Stomach (tissue), 9 donors: Measurements from ENCODE around the gene EYA3. TPM values are rescaled to one million over a fixed set of nuclear protein-coding genes. Genes with fewer than 3 reads are reported as not detected.

ENCODE experiments used
- DNase-seq, 2 donors: peaks; one replicate each; pipeline versions ENCODE4 v3.0.0 to v3.0.0-alpha.2; 2013 to 2019
- H3K27ac ChIP-seq, 5 donors: fragments of 200-600 bp in 4 of 5; sonication (generic) in 4 of 5; one replicate each; pipeline ENCODE4 v1.5.1; 2013 to 2019; ENCODE audit warnings: mild to moderate bottlenecking in 1 of 5, moderate library complexity in 1 of 5
- H3K27me3 ChIP-seq, 3 donors: fragments of 200-600 bp; sonication (generic); one replicate each; pipeline ENCODE4 v1.5.1; 2017 to 2019; ENCODE audit warnings: mixed run types in 1 of 3
- H3K36me3 ChIP-seq, 4 donors: fragments of 200-600 bp; sonication (generic); 1 replicate in 3 of 4; 2 replicates in 1 of 4; pipeline ENCODE4 v1.5.1; 2016 to 2019
- H3K4me1 ChIP-seq, 4 donors: fragments of 200-600 bp; sonication (generic); one replicate each; pipeline ENCODE4 v1.5.1; 2016 to 2019
- H3K4me3 ChIP-seq, 4 donors: fragments of 200-600 bp; sonication (generic) in 3 of 4; one replicate each; pipeline ENCODE4 v1.5.1; 2016 to 2019; ENCODE audit warnings: mild to moderate bottlenecking in 1 of 4
- H3K9me3 ChIP-seq, 4 donors: fragments of 200-600 bp; sonication (generic); one replicate each; pipeline ENCODE4 v1.5.1; 2016 to 2019
- CTCF ChIP-seq, 7 experiments: fragments of 450-650 bp in 4 of 7; fragments of 200-600 bp in 3 of 7; sonication (generic) in 3 of 7; IDR thresholded peaks; one replicate each; pipeline ENCODE4 v1.5.1; 2016 to 2019; ENCODE audit warnings: antibody characterized with exemption in 7 of 7, control low read depth in 2 of 7, mild to moderate bottlenecking in 1 of 7
- EP300 ChIP-seq: sonication (generic); formaldehyde crosslinking; IDR thresholded peaks from one replicate; pipeline ENCODE4 v1.6.1; 2017; ENCODE audit warnings: antibody characterized with exemption
- POLR2A ChIP-seq, 4 donors: fragments of 450-650 bp; IDR thresholded peaks; one replicate each; pipeline ENCODE4 v1.6.1; 2016; ENCODE audit warnings: antibody characterized with exemption in 4 of 4, control low read depth in 2 of 4, mild to moderate bottlenecking in 1 of 4, moderate library complexity in 1 of 4
- POLR2AphosphoS5 ChIP-seq, 3 donors: sonication (generic); formaldehyde crosslinking; IDR thresholded peaks; one replicate each; pipeline ENCODE4 v1.6.1; 2016; ENCODE audit warnings: antibody characterized with exemption in 3 of 3
- WGBS, 5 donors: extraction: QIAGEN DNeasy Blood & Tissue Kit in 3 of 5; methylation state at CpG; one replicate each; pipeline versions ENCODE4 v1.1.5 to v1.1.7; 2013 to 2018; 5-methylcytosine and 5-hydroxymethylcytosine counted together
- intact Hi-C: fragments of 100-400 bp; cut with DNase I; formaldehyde crosslinking; loops from one replicate; pipeline ENCODE4 v1.15.1; 2023; ENCODE audit warnings: low total_unique reads
- polyA plus RNA-seq, 3 donors: library from polyadenylated mRNA; stranded (reverse); fragments of 200-250 nt; gene quantifications; one replicate each; pipeline ENCODE4 v1.2.3, GENCODE V29; 2013
- total RNA-seq, 5 donors: library from RNA; depleted of rRNA; stranded (reverse); fragments of >200 nt; gene quantifications; one replicate each; pipeline versions ENCODE4 v1.1.0 to v1.2.3, GENCODE V29; 2014 to 2016
- donor health status: healthy with polysubstance abuse.
- donor health status: Bipolar disorder and iron deficiency.
- donor health status: healthy.

EYA3 gene
- total and polyA plus RNA-seq, 8 donors = 2.9 to 38.2 (median 12.5) TPM

GRCh38 chr1:27938488-27938887 lies 149.9 kb downstream of the EYA3 start:
- no peak for TF ChIP-seq POLR2A (IDR thresholded peaks at IDR 0.05)
- no peak for TF ChIP-seq EP300
- no peak for TF ChIP-seq POLR2AphosphoS5 (IDR thresholded peaks at IDR 0.05)
- TF ChIP-seq CTCF (IDR thresholded peaks at IDR 0.05) = no peak
- WGBS, 5 donors = 80 to 91% (median 87%) methylated on average over 4 of the region's 4 CpGs
- peaks cover 0 to 24% (median 0%) of the 10 kb centered on the region in 3 donors for H3K27me3 ChIP-seq
- H3K4me1 ChIP-seq = peaks cover 0 to 19% (median 6%) of the 10 kb centered on the region in 4 donors
- no peak for DNase-seq
- no peaks in the 10 kb centered on the region for H3K9me3 ChIP-seq
- no peak overlapping the region for H3K4me3 ChIP-seq
- H3K27ac ChIP-seq = no peak overlapping the region
- intact Hi-C loops = no loop called here
- no peaks in the 10 kb centered on the region for H3K36me3 ChIP-seq

GRCh38 chr1:27937524-27937836 lies 150.9 kb downstream of the EYA3 start:
- H3K27ac ChIP-seq = no peak overlapping the region
- peaks cover 0 to 24% (median 0%) of the 10 kb centered on the region in 3 donors for H3K27me3 ChIP-seq
- TF ChIP-seq POLR2A (IDR thresholded peaks at IDR 0.05) (no peak), EP300 (no peak), CTCF (IDR thresholded peaks at IDR 0.05) (no peak), POLR2AphosphoS5 (IDR thresholded peaks at IDR 0.05) (no peak)
- H3K36me3 ChIP-seq = no peaks in the 10 kb centered on the region
- no peak overlapping the region for H3K4me3 ChIP-seq
- intact Hi-C loops = no loop called here
- peaks cover 0 to 19% (median 6%) of the 10 kb centered on the region in 4 donors for H3K4me1 ChIP-seq
- WGBS, 5 donors = 64 to 86% (median 83%) methylated on average over 1 of the region's 1 CpG
- DNase-seq = no peak
- no peaks in the 10 kb centered on the region for H3K9me3 ChIP-seq

GRCh38 chr1:27936370-27936769 lies 152.0 kb downstream of the EYA3 start:
- WGBS, 5 donors = 69 to 100% (median 87%) methylated on average over 4 to 5 of the region's 5 CpGs
- TF ChIP-seq CTCF (IDR thresholded peaks at IDR 0.05) (no peak), POLR2AphosphoS5 (IDR thresholded peaks at IDR 0.05) (no peak), POLR2A (IDR thresholded peaks at IDR 0.05) (no peak), EP300 (no peak)
- intact Hi-C loops = no loop called here
- H3K27me3 ChIP-seq = peaks cover 0 to 24% (median 0%) of the 10 kb centered on the region in 3 donors
- peak overlapping the region in 1 of 4 donors; percentile 34 for H3K4me3 ChIP-seq
- H3K9me3 ChIP-seq = no peaks in the 10 kb centered on the region
- no peaks in the 10 kb centered on the region for H3K36me3 ChIP-seq
- no peak overlapping the region for H3K27ac ChIP-seq
- DNase-seq = no peak
- peaks cover 0 to 19% (median 6%) of the 10 kb centered on the region in 4 donors for H3K4me1 ChIP-seq

- no peaks in the 10 kb centered on the region for H3K36me3 ChIP-seq
- 36 to 54% (median 40%) methylated on average over 8 of the region's 8 CpGs for WGBS, 5 donors
- no peak for TF ChIP-seq POLR2AphosphoS5 (IDR thresholded peaks at IDR 0.05)
- intact Hi-C loops = no loop called here
- H3K4me1 ChIP-seq = peaks cover 0 to 19% (median 6%) of the 10 kb centered on the region in 4 donors
- H3K9me3 ChIP-seq = no peaks in the 10 kb centered on the region
- H3K27me3 ChIP-seq = peaks cover 0 to 24% (median 0%) of the 10 kb centered on the region in 3 donors
- H3K4me3 ChIP-seq = peak overlapping the region; percentile 31 to 52 (median 36)
- H3K27ac ChIP-seq = peak overlapping the region in 1 of 5 donors; percentile 65
- no peak for DNase-seq
Measured at GRCh38 chr1:27935721-27936120, 152.7 kb downstream of the EYA3 start.

- WGBS, 5 donors = 3 to 4% (median 3%) methylated on average over 16 of the region's 16 CpGs
- peak; percentile 76 to 80 for DNase-seq
- H3K4me1 ChIP-seq = peaks cover 0 to 19% (median 6%) of the 10 kb centered on the region in 4 donors
- peak in 2 of 3 donors; percentile 73 to 79 for TF ChIP-seq POLR2AphosphoS5 (IDR thresholded peaks at IDR 0.05)
- TF ChIP-seq CTCF (IDR thresholded peaks at IDR 0.05) = peak in 2 of 7 experiments; percentile 12 to 18
- no peak for TF ChIP-seq EP300
- peak within 1 kb of the TSS; percentile 31 to 52 (median 36) for H3K4me3 ChIP-seq
- H3K9me3 ChIP-seq = no peaks in the 10 kb centered on the region
- H3K27me3 ChIP-seq = peaks cover 0 to 24% (median 0%) of the 10 kb centered on the region in 3 donors
- H3K27ac ChIP-seq = peak within 1 kb of the TSS; percentile 12 to 68 (median 64)
- intact Hi-C loops = no loop called here
- H3K36me3 ChIP-seq = no peaks in the 10 kb centered on the region
Measured at GRCh38 chr1:27934818-27935549, 153.4 kb downstream of the EYA3 start, which contains the start of gene SMPDL3B. Gene SMPDL3B (plus strand): TSS chr1:27935000. CDS start chr1:27935184, 184 bp downstream.
